ENCODE results near the gene RANBP10. TPM values are rescaled to one million over a fixed set of nuclear protein-coding genes. Genes with fewer than 3 reads are reported as not detected.
A peak's percentile ranks its signal among the peaks of the same experiment; 100 is the strongest.

RANBP10 gene
- total and polyA plus RNA-seq, 2 of the 13 experiments (the other 11 are each of a cell fraction or from before 2014, with no cell fraction given) = 9.2 to 22.7 TPM

DNA sequence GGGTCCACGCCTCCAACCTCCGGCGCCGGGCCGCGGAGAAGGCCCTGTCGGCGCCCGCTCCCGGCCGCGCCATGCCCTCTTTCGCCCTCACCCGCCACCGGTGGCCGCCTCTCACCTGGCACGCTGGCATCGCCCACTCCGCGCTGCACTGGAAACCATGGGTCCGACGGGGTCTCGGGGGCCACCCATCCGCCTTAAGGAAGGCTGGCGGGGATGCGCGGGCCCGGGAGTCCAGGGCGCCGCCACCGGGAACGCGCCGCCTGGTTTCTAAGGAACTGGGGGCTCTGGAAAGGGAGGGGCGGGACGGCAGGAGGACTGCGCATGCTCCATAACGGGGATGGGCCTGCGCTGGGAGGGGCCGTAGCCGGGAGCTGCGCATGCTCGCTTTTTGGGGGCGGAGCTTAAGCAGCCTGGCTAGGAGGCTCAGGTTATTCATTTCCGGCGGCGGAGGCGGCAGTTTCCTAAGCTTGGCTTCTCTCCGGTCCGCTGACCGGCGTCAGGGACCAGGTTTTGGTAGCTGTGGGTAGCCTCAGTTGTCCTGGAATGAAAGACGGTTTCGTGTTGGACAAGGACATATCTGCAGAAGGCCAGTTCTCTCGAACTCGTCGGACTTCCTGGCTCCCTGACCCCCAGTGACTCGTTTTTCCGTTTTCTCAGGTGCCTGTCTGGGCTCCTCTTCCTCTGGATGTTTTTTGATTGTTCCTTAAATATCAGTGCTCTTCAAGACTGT lies 87.1 kb downstream of the RANBP10 start, which contains the start of gene GFOD2 (continued):
- TF ChIP-seq SCMH1 (CRISPR knock-in tag; IDR thresholded peaks at IDR 0.05; ENCODE audit: borderline replicate concordance) = no peak
- no peak; the same call in 1 of the 2 replicates for TF ChIP-seq TARDBP (CRISPR knock-in tag; IDR thresholded peaks at IDR 0.05)
- TF ChIP-seq ZNF264 (CRISPR knock-in tag; IDR thresholded peaks at IDR 0.05) = peak; percentile 87
- no peak for TF ChIP-seq PCBP1 (IDR thresholded peaks at IDR 0.05; ENCODE audit: borderline replicate concordance, low read depth, low read length)
- peak; percentile 97 for TF ChIP-seq ZFP82 (CRISPR knock-in tag; IDR thresholded peaks at IDR 0.05; ENCODE audit: borderline replicate concordance)
- TF ChIP-seq FOXO1 (CRISPR knock-in tag; IDR thresholded peaks at IDR 0.05) = no peak; the same call in 1 of the 2 replicates
- TF ChIP-seq MXD3 (CRISPR knock-in tag; IDR thresholded peaks at IDR 0.05) = peak; percentile 89
- TF ChIP-seq ZBTB7B (CRISPR knock-in tag; IDR thresholded peaks at IDR 0.05) = peak; percentile 72
- no peak for TF ChIP-seq MEIS1 (CRISPR knock-in tag; IDR thresholded peaks at IDR 0.05; ENCODE audit: borderline replicate concordance)
- TF ChIP-seq ZNF292 (CRISPR knock-in tag; IDR thresholded peaks at IDR 0.05; ENCODE audit: borderline replicate concordance, low read depth) = no peak
- TF ChIP-seq HNF4G (IDR thresholded peaks at IDR 0.05; ENCODE audit: borderline replicate concordance, low read depth, low read length) = no peak
- 0 out of 2 replicates have a peak, but pooled peaks have one; percentile 42 for TF ChIP-seq HNF4G (CRISPR knock-in tag; IDR thresholded peaks at IDR 0.05; ENCODE audit: borderline replicate concordance, low read depth)
- no peak for TF ChIP-seq ZNF746 (CRISPR knock-in tag; IDR thresholded peaks at IDR 0.05)
- peak; percentile 64; the same call in 1 of the 2 replicates for TF ChIP-seq PHF20 (CRISPR knock-in tag; IDR thresholded peaks at IDR 0.05)
- TF ChIP-seq, protein P1, sequence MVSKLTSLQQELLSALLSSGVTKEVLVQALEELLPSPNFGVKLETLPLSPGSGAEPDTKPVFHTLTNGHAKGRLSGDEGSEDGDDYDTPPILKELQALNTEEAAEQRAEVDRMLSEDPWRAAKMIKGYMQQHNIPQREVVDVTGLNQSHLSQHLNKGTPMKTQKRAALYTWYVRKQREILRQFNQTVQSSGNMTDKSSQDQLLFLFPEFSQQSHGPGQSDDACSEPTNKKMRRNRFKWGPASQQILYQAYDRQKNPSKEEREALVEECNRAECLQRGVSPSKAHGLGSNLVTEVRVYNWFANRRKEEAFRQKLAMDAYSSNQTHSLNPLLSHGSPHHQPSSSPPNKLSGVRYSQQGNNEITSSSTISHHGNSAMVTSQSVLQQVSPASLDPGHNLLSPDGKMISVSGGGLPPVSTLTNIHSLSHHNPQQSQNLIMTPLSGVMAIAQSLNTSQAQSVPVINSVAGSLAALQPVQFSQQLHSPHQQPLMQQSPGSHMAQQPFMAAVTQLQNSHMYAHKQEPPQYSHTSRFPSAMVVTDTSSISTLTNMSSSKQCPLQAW (CRISPR knock-in tag; IDR thresholded peaks at IDR 0.05) = peak; percentile 89
- TF ChIP-seq ZNF367 (CRISPR knock-in tag; IDR thresholded peaks at IDR 0.05; ENCODE audit: borderline replicate concordance) = no peak
- TF ChIP-seq ZBTB34 (CRISPR knock-in tag; IDR thresholded peaks at IDR 0.05) = no peak
- TF ChIP-seq, protein P2, sequence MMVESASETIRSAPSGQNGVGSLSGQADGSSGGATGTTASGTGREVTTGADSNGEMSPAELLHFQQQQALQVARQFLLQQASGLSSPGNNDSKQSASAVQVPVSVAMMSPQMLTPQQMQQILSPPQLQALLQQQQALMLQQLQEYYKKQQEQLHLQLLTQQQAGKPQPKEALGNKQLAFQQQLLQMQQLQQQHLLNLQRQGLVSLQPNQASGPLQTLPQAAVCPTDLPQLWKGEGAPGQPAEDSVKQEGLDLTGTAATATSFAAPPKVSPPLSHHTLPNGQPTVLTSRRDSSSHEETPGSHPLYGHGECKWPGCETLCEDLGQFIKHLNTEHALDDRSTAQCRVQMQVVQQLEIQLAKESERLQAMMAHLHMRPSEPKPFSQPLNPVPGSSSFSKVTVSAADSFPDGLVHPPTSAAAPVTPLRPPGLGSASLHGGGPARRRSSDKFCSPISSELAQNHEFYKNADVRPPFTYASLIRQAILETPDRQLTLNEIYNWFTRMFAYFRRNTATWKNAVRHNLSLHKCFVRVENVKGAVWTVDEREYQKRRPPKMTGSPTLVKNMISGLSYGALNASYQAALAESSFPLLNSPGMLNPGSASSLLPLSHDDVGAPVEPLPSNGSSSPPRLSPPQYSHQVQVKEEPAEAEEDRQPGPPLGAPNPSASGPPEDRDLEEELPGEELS (CRISPR knock-in tag; IDR thresholded peaks at IDR 0.05) = peak; percentile 7; the same call in 1 of the 2 replicates
- peak; percentile 53 for TF ChIP-seq GMEB1 (CRISPR knock-in tag; IDR thresholded peaks at IDR 0.05; ENCODE audit: borderline replicate concordance)
- no peak; the same call in 1 of the 2 replicates for TF ChIP-seq KLF11 (CRISPR knock-in tag; IDR thresholded peaks at IDR 0.05)

All from HepG2 (cell line).